Left ventricle myocardium inferior (tissue), 1 donor: ENCODE results near the gene INTS15. TPM values are rescaled to one million over a fixed set of nuclear protein-coding genes. Genes with fewer than 3 reads are reported as not detected.

Source experiments
- DNase-seq: peaks from one replicate; pipeline ENCODE4 v3.0.0-alpha.2; 2020
- H3K27ac ChIP-seq: fragments of 200-600 bp; replicated peaks from 2 replicates; pipeline ENCODE4 v1.8.0; 2021
- H3K27me3 ChIP-seq: fragments of 200-600 bp; 2 replicates; pipeline ENCODE4 v1.8.0; 2021; ENCODE audit warnings: low read depth
- H3K36me3 ChIP-seq: fragments of 200-600 bp; 2 replicates; pipeline ENCODE4 v1.8.0; 2021
- H3K4me1 ChIP-seq: fragments of 200-600 bp; 2 replicates; pipeline ENCODE4 v1.8.0; 2021
- H3K4me3 ChIP-seq: fragments of 200-600 bp; 2 replicates; pipeline ENCODE4 v1.8.0; 2021; ENCODE audit warnings: mild to moderate bottlenecking, moderate library complexity
- H3K9me3 ChIP-seq: fragments of 200-600 bp; replicated peaks from 2 replicates; pipeline ENCODE4 v1.8.0; 2021
- intact Hi-C: fragments of 100-400 bp; cut with micrococcal nuclease; formaldehyde crosslinking; loops from one replicate; pipeline ENCODE4 v1.11.0; 2022
- total RNA-seq: library from RNA; stranded (reverse); fragmentation: NEBNext Ultra II Directional; extraction: Animal tissue kit (Norgen Biotek cat#: 25700); gene quantifications from one replicate; pipeline ENCODE4 v1.2.1, GENCODE V29; 2021
- TF ChIP-seq, protein P1 (sequence below): fragments of 200-600 bp; IDR thresholded peaks from 2 replicates; pipeline ENCODE4 v1.8.0; 2021; ENCODE audit warnings: antibody characterized with exemption, mild to moderate bottlenecking, borderline replicate concordance
- donor health status: DM: no; HTN: yes; CAD: no; lungs with severe emphysema.

INTS15 gene
- total RNA-seq, 1 donor from 2014 or later = 14.4 TPM

- Histone ChIP-seq H3K4me1 (no peaks in the 10 kb centered on the region), H3K27ac (no peak overlapping the region), H3K4me3 (no peak overlapping the region), H3K36me3 (peaks cover 54% of the 10 kb centered on the region), H3K9me3 (peaks cover 6% of the 10 kb centered on the region), H3K27me3 (no peaks in the 10 kb centered on the region)
- DNase-seq = no peak
- TF ChIP-seq, protein P1, sequence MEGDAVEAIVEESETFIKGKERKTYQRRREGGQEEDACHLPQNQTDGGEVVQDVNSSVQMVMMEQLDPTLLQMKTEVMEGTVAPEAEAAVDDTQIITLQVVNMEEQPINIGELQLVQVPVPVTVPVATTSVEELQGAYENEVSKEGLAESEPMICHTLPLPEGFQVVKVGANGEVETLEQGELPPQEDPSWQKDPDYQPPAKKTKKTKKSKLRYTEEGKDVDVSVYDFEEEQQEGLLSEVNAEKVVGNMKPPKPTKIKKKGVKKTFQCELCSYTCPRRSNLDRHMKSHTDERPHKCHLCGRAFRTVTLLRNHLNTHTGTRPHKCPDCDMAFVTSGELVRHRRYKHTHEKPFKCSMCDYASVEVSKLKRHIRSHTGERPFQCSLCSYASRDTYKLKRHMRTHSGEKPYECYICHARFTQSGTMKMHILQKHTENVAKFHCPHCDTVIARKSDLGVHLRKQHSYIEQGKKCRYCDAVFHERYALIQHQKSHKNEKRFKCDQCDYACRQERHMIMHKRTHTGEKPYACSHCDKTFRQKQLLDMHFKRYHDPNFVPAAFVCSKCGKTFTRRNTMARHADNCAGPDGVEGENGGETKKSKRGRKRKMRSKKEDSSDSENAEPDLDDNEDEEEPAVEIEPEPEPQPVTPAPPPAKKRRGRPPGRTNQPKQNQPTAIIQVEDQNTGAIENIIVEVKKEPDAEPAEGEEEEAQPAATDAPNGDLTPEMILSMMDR = no peak
- intact Hi-C loops = no loop called here
Measured at GRCh38 chr7:6654842-6655610, 65.2 kb downstream of the INTS15 start.

DNA sequence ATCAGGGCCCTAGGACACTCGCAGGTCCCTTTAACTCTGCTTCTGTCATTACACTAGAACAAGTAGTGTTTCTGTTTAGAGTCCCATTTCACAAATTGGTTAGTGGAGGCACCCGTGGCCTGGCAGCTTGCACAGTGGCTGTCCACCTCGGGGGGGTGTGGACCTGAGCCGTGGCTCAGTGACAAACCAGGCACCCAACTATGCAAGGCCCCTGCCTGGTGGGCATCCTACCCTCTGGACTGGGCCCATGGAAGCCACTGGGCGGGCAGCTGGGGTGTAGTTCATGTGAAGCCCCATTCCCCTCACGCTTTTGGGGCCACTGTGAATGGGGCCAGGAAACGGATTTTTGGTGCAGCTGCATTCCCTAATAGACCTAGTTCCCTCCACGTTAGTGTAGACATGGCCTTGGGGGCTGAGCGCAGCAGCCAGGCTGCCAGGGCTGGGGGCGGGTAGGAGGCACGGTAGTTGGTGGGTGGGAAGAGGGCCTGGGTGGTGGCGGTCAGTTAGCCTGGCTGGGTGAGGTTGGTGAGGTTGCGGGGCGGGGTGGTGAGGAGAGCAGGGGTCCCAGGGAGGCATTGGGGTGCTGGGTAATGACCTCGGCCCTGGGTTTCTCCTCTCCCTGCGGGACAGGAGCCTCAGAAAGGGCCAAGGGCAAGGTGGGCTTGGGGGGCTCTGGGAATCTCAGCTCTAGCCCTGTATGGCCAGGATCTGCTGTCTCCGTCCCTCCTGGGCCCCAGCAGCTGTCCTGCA, 66.0 kb downstream of the INTS15 start:
- peaks cover 6% of the 10 kb centered on the region for H3K9me3 ChIP-seq
- H3K4me3 ChIP-seq = no peak overlapping the region
- no peak overlapping the region for H3K27ac ChIP-seq
- TF ChIP-seq, protein P1 = no peak
- DNase-seq = no peak
- peaks cover 46% of the 10 kb centered on the region for H3K36me3 ChIP-seq
- no peaks in the 10 kb centered on the region for H3K4me1 ChIP-seq
- intact Hi-C loops = no loop called here
- no peaks in the 10 kb centered on the region for H3K27me3 ChIP-seq

DNA sequence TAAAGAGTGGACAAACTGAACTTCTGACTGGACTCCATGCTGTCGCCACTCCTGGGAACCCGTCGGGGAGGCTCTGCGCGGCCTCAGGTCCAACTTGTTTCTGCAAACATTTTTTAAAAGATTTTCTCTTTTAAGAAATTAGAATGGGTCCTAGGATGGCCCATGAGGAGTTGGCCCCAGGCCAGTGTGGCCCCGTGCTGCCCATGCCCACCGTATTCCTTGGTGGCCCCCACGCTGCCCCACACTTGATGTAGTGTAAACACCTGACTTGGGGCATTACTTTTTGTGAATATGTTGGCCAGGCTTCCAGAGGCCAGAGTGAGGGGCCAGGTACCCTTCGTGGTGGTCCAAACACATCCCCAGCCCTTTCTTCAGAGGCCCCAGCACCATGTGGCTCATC, 66.6 kb downstream of the INTS15 start:
- intact Hi-C loops = no loop called here
- TF ChIP-seq, protein P1 = no peak
- Histone ChIP-seq H3K4me1 (no peaks in the 10 kb centered on the region), H3K27me3 (no peaks in the 10 kb centered on the region), H3K4me3 (no peak overlapping the region), H3K27ac (no peak overlapping the region), H3K9me3 (peaks cover 5% of the 10 kb centered on the region), H3K36me3 (peaks cover 40% of the 10 kb centered on the region)
- DNase-seq = no peak

Other genes starting within 250 kb of the INTS15 start
- 24.4 TPM for gene FAM220A, start 241.1 kb upstream of the INTS15 start, total RNA-seq
- gene RAC1, start 215.5 kb upstream of the INTS15 start, total RNA-seq = 135 TPM
- gene DAGLB, start 142.1 kb upstream of the INTS15 start, total RNA-seq = 6.0 TPM
- gene KDELR2, start 105.9 kb upstream of the INTS15 start, total RNA-seq = 49.5 TPM
- not detected for gene GRID2IP, start 38.6 kb upstream of the INTS15 start, total RNA-seq
- gene ZDHHC4, start 12.6 kb upstream of the INTS15 start, total RNA-seq = 36.7 TPM
- gene ZNF853, start 25.6 kb downstream of the INTS15 start, total RNA-seq = 15.0 TPM
- gene ZNF316, start 47.3 kb downstream of the INTS15 start, total RNA-seq = 17.7 TPM
- gene ZNF12, start 116.9 kb downstream of the INTS15 start, total RNA-seq = 14.2 TPM
- not detected for gene RSPH10B2, start 164.1 kb downstream of the INTS15 start, total RNA-seq
- 27.3 TPM for gene CCZ1B, start 236.3 kb downstream of the INTS15 start, total RNA-seq